Measurements from ENCODE around the gene GRM3.

Gene GRM3

DNA sequence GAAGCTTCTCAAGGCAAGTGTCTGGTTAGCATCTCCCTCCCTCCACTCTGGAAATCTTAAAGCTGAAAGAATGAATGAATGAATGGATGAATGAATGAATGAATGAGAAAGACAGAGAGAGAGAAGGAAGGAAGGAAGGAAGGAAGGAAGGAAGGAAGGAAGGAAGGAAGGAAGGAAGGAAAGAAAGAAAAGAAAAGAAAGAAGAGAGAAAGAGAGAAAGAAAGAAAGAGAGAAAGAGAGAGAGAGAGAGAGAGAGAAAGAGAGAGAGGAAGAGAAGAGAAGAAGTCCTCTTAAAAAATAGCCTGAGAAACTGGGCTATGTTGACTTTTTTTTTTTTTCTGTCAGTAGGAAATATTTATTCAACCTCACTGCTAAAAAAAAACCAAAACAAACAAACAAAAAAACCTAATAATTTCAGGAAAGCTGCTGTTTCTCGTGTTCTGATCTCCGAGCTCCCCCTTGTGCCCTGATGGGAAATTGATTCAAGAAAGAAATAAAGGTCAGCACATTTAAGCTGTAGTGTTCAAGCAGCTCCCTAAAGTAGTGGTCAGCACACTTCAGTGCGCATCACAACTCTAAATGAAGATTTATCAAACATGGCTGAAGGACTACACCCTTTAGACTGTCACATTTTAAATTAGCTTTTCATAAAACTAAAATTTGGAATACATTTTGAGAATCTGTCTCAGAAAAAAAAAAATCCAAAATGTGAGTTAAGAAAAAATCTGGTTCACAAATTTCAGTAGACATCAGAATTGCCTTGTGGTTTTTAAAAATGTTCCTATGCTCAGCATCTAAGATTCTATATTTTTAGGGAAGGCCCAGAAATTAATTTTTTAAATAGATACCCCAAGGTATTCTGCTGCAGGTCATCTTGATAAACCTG is 261.5 kb downstream of the GRM3 start:
- TF ChIP-seq, protein P1, sequence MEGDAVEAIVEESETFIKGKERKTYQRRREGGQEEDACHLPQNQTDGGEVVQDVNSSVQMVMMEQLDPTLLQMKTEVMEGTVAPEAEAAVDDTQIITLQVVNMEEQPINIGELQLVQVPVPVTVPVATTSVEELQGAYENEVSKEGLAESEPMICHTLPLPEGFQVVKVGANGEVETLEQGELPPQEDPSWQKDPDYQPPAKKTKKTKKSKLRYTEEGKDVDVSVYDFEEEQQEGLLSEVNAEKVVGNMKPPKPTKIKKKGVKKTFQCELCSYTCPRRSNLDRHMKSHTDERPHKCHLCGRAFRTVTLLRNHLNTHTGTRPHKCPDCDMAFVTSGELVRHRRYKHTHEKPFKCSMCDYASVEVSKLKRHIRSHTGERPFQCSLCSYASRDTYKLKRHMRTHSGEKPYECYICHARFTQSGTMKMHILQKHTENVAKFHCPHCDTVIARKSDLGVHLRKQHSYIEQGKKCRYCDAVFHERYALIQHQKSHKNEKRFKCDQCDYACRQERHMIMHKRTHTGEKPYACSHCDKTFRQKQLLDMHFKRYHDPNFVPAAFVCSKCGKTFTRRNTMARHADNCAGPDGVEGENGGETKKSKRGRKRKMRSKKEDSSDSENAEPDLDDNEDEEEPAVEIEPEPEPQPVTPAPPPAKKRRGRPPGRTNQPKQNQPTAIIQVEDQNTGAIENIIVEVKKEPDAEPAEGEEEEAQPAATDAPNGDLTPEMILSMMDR (IDR thresholded peaks at IDR 0.05; ENCODE audit: insufficient read depth, low read length, missing control alignments): peak; percentile 53
- ChIA-PET CTCF (interaction anchor here (0.7 to 2.9 kb wide), 12 partner anchors 9 to 1864 kb away, joined by 3 to 17 read pairs (median 4); no protein-coding TSS in a partner anchor), POLR2A (no interaction called here)
- H3K4me3 ChIP-seq (ENCODE audit: low read depth, low read length): no peak overlapping the region
- DNase-seq (ENCODE audit: low read depth, low spot score): no peak

DNA sequence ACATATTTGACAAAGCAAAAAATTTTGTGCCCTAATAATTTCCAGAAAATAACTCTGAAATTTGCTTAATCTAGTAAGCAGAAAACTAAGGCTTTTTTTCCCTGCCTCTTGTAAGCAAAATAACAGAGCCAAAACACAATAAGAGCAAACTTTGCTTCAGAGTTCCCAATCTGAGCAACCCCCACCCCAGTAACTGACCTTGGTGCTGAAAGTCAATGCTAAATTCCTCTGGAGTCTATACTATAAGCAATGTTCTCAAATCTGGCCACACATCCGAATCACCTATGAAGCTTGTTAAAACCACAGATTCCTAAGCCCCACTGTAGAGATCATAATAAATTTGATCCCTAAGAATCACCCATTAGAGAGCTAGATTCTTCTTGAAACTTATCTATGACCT is 265.2 kb downstream of the GRM3 start:
- ChIA-PET CTCF (interaction anchor here (0.9 to 2.2 kb wide), 4 partner anchors 12 to 1019 kb away, joined by 3 to 10 read pairs (median 3); no protein-coding TSS in a partner anchor), POLR2A (no interaction called here)
- H3K4me3 ChIP-seq (ENCODE audit: low read depth, low read length): no peak overlapping the region
- TF ChIP-seq, protein P1 (IDR thresholded peaks at IDR 0.05; ENCODE audit: insufficient read depth, low read length, missing control alignments): no peak
- no peak for DNase-seq (ENCODE audit: low read depth, low spot score)

- DNase-seq (ENCODE audit: low read depth, low spot score): no peak
- ChIA-PET CTCF (interaction anchor here (1.1 to 1.4 kb wide), 3 partner anchors 16 to 1026 kb away, joined by 3 read pairs; no protein-coding TSS in a partner anchor), POLR2A (no interaction called here)
- H3K4me3 ChIP-seq (ENCODE audit: low read depth, low read length): no peak overlapping the region
- TF ChIP-seq, protein P1 (IDR thresholded peaks at IDR 0.05; ENCODE audit: insufficient read depth, low read length, missing control alignments): no peak
Measured at GRCh38 chr7:86911659-86912058, 267.9 kb downstream of the GRM3 start.

GRCh38 chr7:86913709-86914108 is 270.0 kb downstream of the GRM3 start:
- CTCF ChIA-PET: interaction anchor here (1.3 to 1.9 kb wide), 4 partner anchors 8 to 232 kb away, joined by 3 to 5 read pairs (median 4); no protein-coding TSS in a partner anchor
- TF ChIP-seq, protein P1 (IDR thresholded peaks at IDR 0.05; ENCODE audit: insufficient read depth, low read length, missing control alignments): no peak
- DNase-seq (ENCODE audit: low read depth, low spot score): peak; percentile 40
- POLR2A ChIA-PET: no interaction called here
- H3K4me3 ChIP-seq (ENCODE audit: low read depth, low read length): no peak overlapping the region
